GM18867 (cell line): ENCODE data around the gene IL26.

Source experiments
- ATAC-seq: cut with Tn5 transposase; IDR thresholded peaks from one replicate; pipeline ENCODE4 v1.9.1; 2021; ENCODE audit warnings: mild to moderate bottlenecking, moderate library complexity; ENCODE audit not compliant: unreplicated experiment

Gene IL26

GRCh38 chr12:68159681-68160304 lies 65.8 kb downstream of the IL26 start, which contains the start of gene IFNG:
IFNG (minus strand) TSS chr12:68159740; CDS start chr12:68159615, 125 bp downstream.
- ATAC-seq: peak; percentile 56

- no peak for ATAC-seq
Measured at GRCh38 chr12:68158432-68158831, 67.2 kb downstream of the IL26 start.

GRCh38 chr12:68157380-68157779 lies 68.2 kb downstream of the IL26 start:
- ATAC-seq: no peak

DNA sequence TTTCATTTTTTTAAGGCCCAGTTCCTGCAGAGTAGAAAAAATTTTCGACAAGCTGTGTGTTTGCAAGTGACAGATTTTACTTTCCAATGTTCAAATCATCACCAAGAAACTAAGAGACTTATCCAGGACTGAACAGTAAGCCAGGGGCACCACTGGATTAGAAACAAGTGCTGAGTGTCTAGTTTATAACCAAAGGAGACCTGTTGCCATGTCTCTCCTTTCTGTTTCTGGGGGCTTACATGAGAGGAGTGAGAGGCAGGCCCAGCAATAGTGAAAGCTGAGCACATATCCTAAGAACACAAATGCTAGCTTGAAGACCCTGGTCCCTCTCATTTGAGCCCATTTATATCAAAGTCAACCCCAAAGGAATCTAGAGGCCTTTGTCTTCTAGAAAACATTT lies 69.0 kb downstream of the IL26 start:
- ATAC-seq: no peak

GRCh38 chr12:68154779-68155178 lies 70.8 kb downstream of the IL26 start:
- no peak for ATAC-seq
